PC-3 (cell line): ENCODE results near the gene IL24.
A peak's percentile ranks its signal among the peaks of the same experiment; 100 is the strongest.

Experiments
- EZH2 ChIP-seq: fragments of 300-600 bp; sonication (generic); IDR thresholded peaks from one replicate; pipeline ENCODE4 v1.6.1; 2017; ENCODE audit warnings: antibody characterized with exemption, mild to moderate bottlenecking, low read length; ENCODE audit not compliant: unreplicated experiment
- EZH2phosphoT487 ChIP-seq: fragments of 300-600 bp; sonication (generic); IDR thresholded peaks from 2 replicates; pipeline ENCODE4 v1.6.1; 2018; ENCODE audit warnings: mild to moderate bottlenecking, antibody characterized with exemption, low read length, borderline replicate concordance
- TF ChIP-seq, protein P1 (sequence below): fragments of 300-600 bp; sonication (generic); conservative IDR thresholded peaks from 2 replicates; pipeline ENCODE4 v1.5.1; 2017; ENCODE audit warnings: antibody characterized with exemption, low read depth, mild to moderate bottlenecking, low read length

DNA sequence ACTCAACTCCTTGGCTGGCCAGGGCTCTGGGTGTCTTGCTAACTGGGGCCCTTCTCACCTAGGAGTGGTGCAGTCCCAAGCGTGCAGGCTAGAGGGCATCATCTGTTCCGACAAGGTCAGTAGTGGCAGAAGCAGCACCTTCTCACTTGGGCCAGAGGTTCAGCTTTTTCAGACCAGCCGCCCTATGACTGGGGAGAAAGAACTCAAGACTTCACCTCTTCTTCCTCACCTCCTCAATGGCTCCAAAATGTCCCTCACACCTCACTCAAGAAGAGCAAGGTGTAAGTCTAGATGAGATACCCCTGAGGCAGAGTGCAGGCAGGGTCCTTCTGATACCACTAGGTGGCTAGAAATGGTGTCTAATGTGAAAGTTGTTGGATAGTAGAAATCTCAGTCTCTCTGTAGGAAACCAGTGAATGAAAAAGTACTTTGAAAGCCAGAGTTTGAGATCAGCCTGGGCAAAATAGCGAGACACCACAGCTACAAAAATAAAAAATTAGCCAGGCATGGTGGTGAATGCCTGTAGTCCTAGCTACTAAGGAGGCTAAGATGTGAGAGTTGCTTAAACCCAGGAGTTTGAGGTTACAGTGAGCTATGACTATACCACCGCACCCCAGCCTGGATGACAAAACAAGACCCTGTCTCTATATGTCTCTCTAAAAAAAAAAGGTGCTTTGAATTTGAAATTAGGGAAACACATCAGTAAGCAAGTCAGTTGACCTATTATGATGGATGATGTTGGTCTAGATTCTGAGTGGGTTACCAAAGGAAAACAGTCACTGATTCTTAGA, 40.4 kb upstream of the IL24 start:
- TF ChIP-seq, protein P1, sequence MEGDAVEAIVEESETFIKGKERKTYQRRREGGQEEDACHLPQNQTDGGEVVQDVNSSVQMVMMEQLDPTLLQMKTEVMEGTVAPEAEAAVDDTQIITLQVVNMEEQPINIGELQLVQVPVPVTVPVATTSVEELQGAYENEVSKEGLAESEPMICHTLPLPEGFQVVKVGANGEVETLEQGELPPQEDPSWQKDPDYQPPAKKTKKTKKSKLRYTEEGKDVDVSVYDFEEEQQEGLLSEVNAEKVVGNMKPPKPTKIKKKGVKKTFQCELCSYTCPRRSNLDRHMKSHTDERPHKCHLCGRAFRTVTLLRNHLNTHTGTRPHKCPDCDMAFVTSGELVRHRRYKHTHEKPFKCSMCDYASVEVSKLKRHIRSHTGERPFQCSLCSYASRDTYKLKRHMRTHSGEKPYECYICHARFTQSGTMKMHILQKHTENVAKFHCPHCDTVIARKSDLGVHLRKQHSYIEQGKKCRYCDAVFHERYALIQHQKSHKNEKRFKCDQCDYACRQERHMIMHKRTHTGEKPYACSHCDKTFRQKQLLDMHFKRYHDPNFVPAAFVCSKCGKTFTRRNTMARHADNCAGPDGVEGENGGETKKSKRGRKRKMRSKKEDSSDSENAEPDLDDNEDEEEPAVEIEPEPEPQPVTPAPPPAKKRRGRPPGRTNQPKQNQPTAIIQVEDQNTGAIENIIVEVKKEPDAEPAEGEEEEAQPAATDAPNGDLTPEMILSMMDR: peak; percentile 85
- TF ChIP-seq EZH2 (no peak), EZH2phosphoT487 (no peak)
